Measurements from ENCODE around the gene CA5A. TPM values are rescaled to one million over a fixed set of nuclear protein-coding genes. Genes with fewer than 3 reads are reported as not detected.
"Not testable (repeated sequence)": the region's sequence is repeated elsewhere in the genome, so short reads cannot be mapped to it uniquely, and the experiment has no call there.

CA5A gene
- polyA plus RNA-seq, 1 donor from 2014 or later, result not detected

- H3K27me3 Mint-ChIP-seq, result peaks cover 14% of the 10 kb centered on the region
- H3K4me1 Mint-ChIP-seq, H3K36me3 Mint-ChIP-seq, H3K9me3 Mint-ChIP-seq, H3K27ac Mint-ChIP-seq, H3K4me3 Mint-ChIP-seq: not testable (repeated sequence)
Observed at GRCh38 chr16:87911106-87911763, 25.1 kb downstream of the CA5A start.

GRCh38 chr16:87909203-87909935 is 27.0 kb downstream of the CA5A start:
- not testable (repeated sequence) for H3K27me3 Mint-ChIP-seq, H3K36me3 Mint-ChIP-seq, H3K4me1 Mint-ChIP-seq, H3K9me3 Mint-ChIP-seq
- Mint-ChIP-seq H3K4me3 (peak overlapping the region in 2 of 4 donors; percentile 53 to 68), H3K27ac (peak overlapping the region; percentile 1 to 56 (median 8))

GRCh38 chr16:87908101-87908500 is 28.2 kb downstream of the CA5A start:
- H3K9me3 Mint-ChIP-seq, H3K36me3 Mint-ChIP-seq, H3K4me1 Mint-ChIP-seq, H3K27me3 Mint-ChIP-seq, H3K4me3 Mint-ChIP-seq, H3K27ac Mint-ChIP-seq: not testable (repeated sequence)

GRCh38 chr16:87905521-87905920 is 30.8 kb downstream of the CA5A start:
- H3K4me3 Mint-ChIP-seq, H3K4me1 Mint-ChIP-seq, H3K36me3 Mint-ChIP-seq, H3K27ac Mint-ChIP-seq, H3K27me3 Mint-ChIP-seq, H3K9me3 Mint-ChIP-seq: not testable (repeated sequence)

- not testable (repeated sequence) for H3K27me3 Mint-ChIP-seq, H3K9me3 Mint-ChIP-seq, H3K36me3 Mint-ChIP-seq, H3K4me1 Mint-ChIP-seq, H3K4me3 Mint-ChIP-seq, H3K27ac Mint-ChIP-seq
Observed at GRCh38 chr16:87904963-87905362, 31.4 kb downstream of the CA5A start.

GRCh38 chr16:87900489-87900888 is 35.8 kb downstream of the CA5A start:
- H3K4me1 Mint-ChIP-seq, H3K9me3 Mint-ChIP-seq, H3K27ac Mint-ChIP-seq, H3K36me3 Mint-ChIP-seq, H3K4me3 Mint-ChIP-seq: not testable (repeated sequence)
- H3K27me3 Mint-ChIP-seq, result peaks cover 16% of the 10 kb centered on the region

- Mint-ChIP-seq H3K27ac (peak overlapping the region in 1 of 3 donors; percentile 84), H3K9me3 (no peaks in the 10 kb centered on the region), H3K4me3 (no peak overlapping the region), H3K36me3 (no peaks in the 10 kb centered on the region), H3K27me3 (peaks cover 16% of the 10 kb centered on the region), H3K4me1 (peaks cover 3 to 6% (median 5%) of the 10 kb centered on the region in 3 donors)
Observed at GRCh38 chr16:87897521-87898505, 38.5 kb downstream of the CA5A start.

GRCh38 chr16:87896924-87897520 is 39.3 kb downstream of the CA5A start:
- not testable (repeated sequence) for H3K4me1 Mint-ChIP-seq, H3K4me3 Mint-ChIP-seq, H3K9me3 Mint-ChIP-seq, H3K36me3 Mint-ChIP-seq
- peaks cover 16% of the 10 kb centered on the region for H3K27me3 Mint-ChIP-seq
- H3K27ac Mint-ChIP-seq, result peak overlapping the region in 1 of 3 donors; percentile 84

- H3K9me3 Mint-ChIP-seq, H3K4me1 Mint-ChIP-seq, H3K36me3 Mint-ChIP-seq, H3K4me3 Mint-ChIP-seq: not testable (repeated sequence)
- Mint-ChIP-seq H3K27me3 (peaks cover 16% of the 10 kb centered on the region), H3K27ac (peak overlapping the region in 1 of 3 donors; percentile 84)
Observed at GRCh38 chr16:87896176-87896890, 40.0 kb downstream of the CA5A start.

GRCh38 chr16:87895641-87896141 is 40.6 kb downstream of the CA5A start:
- H3K27me3 Mint-ChIP-seq, result peaks cover 16% of the 10 kb centered on the region
- H3K36me3 Mint-ChIP-seq, result no peaks in the 10 kb centered on the region
- peaks cover 3 to 6% (median 5%) of the 10 kb centered on the region in 3 donors for H3K4me1 Mint-ChIP-seq
- H3K27ac Mint-ChIP-seq, result peak overlapping the region in 1 of 3 donors; percentile 84
- H3K4me3 Mint-ChIP-seq, result no peak overlapping the region
- no peaks in the 10 kb centered on the region for H3K9me3 Mint-ChIP-seq

GRCh38 chr16:87894005-87894404 is 42.3 kb downstream of the CA5A start:
- H3K36me3 Mint-ChIP-seq, result not testable (repeated sequence)

GRCh38 chr16:87891764-87892163 is 44.6 kb downstream of the CA5A start:
- no peak overlapping the region for H3K27ac Mint-ChIP-seq
- no peaks in the 10 kb centered on the region for H3K36me3 Mint-ChIP-seq
- peak overlapping the region in 1 of 4 donors; percentile 68 for H3K4me3 Mint-ChIP-seq
- peaks cover 0 to 3% (median 0%) of the 10 kb centered on the region in 3 donors for H3K9me3 Mint-ChIP-seq
- peaks cover 3 to 6% (median 5%) of the 10 kb centered on the region in 3 donors for H3K4me1 Mint-ChIP-seq
- peaks cover 14% of the 10 kb centered on the region for H3K27me3 Mint-ChIP-seq

More at GRCh38 chr16:87894005-87894404, 42.3 kb downstream of the CA5A start:
- H3K9me3 Mint-ChIP-seq, H3K4me3 Mint-ChIP-seq, H3K4me1 Mint-ChIP-seq, H3K27ac Mint-ChIP-seq: not testable (repeated sequence)
- H3K27me3 Mint-ChIP-seq, result peaks cover 12% of the 10 kb centered on the region

- H3K27ac Mint-ChIP-seq, H3K27me3 Mint-ChIP-seq, H3K9me3 Mint-ChIP-seq, H3K4me1 Mint-ChIP-seq, H3K4me3 Mint-ChIP-seq, H3K36me3 Mint-ChIP-seq: not testable (repeated sequence)
Observed at GRCh38 chr16:87889762-87890161, 46.6 kb downstream of the CA5A start.

- not testable (repeated sequence) for H3K4me3 Mint-ChIP-seq, H3K4me1 Mint-ChIP-seq, H3K9me3 Mint-ChIP-seq, H3K27ac Mint-ChIP-seq, H3K27me3 Mint-ChIP-seq, H3K36me3 Mint-ChIP-seq
Observed at GRCh38 chr16:87888346-87888745, 48.0 kb downstream of the CA5A start.

Data from IgD-negative memory B cell (primary cell).